ENCODE data around the gene REV1.
"Not testable (repeated sequence)": the region's sequence is repeated elsewhere in the genome, so short reads cannot be mapped to it uniquely, and the experiment has no call there.

Gene REV1

DNA sequence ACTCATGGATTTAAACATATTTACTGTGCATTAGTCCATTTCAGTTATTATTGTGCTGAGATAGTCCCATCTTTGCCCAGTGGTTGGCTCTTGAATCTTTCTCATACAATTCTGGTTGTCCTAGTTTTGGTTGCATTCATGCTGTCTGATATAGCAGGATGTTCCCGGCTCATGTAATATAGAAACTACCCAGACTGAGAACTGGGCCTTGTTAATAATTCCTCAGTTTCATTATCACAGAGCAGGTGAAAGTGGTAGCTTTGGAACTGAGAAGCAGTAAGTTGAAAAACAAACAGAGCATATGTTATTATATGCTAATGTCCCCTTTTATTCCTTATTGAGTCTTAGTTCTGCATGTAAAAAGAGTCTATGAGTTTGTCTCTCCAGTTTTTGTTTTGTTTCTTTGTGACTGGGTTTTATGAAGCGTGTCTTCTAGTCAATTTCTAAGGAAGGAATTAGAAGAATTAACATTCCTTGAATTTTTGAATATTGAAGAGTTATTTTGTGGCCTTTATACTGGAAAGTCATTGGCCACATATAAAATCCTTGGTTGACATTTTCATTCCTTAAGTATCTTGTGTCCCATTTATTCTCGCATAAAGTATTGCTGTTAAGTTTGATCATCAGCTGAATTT, 109.3 kb downstream of the REV1 start:
- in situ Hi-C loops (cut with HindIII; ENCODE audit: low sequenced_read_pairs) = no loop called here
- TF ChIP-seq, protein P1, sequence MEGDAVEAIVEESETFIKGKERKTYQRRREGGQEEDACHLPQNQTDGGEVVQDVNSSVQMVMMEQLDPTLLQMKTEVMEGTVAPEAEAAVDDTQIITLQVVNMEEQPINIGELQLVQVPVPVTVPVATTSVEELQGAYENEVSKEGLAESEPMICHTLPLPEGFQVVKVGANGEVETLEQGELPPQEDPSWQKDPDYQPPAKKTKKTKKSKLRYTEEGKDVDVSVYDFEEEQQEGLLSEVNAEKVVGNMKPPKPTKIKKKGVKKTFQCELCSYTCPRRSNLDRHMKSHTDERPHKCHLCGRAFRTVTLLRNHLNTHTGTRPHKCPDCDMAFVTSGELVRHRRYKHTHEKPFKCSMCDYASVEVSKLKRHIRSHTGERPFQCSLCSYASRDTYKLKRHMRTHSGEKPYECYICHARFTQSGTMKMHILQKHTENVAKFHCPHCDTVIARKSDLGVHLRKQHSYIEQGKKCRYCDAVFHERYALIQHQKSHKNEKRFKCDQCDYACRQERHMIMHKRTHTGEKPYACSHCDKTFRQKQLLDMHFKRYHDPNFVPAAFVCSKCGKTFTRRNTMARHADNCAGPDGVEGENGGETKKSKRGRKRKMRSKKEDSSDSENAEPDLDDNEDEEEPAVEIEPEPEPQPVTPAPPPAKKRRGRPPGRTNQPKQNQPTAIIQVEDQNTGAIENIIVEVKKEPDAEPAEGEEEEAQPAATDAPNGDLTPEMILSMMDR (IDR thresholded peaks at IDR 0.05; ENCODE audit: low read depth, low read length, missing control alignments) = no peak
- no peak overlapping the region for H3K4me3 ChIP-seq (ENCODE audit: low read depth, low read length)
- DNase-seq (ENCODE audit: low read depth) = no peak

DNA sequence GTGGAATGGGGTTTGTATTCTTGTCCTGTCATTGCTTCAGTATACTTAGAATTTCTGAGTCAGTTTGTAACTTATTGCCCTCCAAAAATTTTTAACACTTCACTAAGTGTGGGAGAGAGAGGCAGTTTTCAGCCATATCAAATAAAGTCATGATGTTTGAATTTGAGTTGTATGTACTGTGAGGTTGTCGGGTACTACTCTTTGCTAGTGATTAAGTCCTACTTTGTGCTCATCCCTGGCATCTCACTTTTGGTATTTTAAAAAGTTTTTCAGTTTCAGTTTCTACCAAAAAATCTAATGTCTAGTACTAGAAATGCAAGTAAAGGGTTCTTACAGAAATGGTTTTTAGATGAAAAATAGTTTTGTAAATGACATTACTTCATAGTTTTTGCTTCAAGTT, 111.9 kb downstream of the REV1 start:
- in situ Hi-C loops (cut with HindIII; ENCODE audit: low sequenced_read_pairs) = no loop called here
- TF ChIP-seq, protein P1 (IDR thresholded peaks at IDR 0.05; ENCODE audit: low read depth, low read length, missing control alignments) = no peak
- no peak overlapping the region for H3K4me3 ChIP-seq (ENCODE audit: low read depth, low read length)
- DNase-seq (ENCODE audit: low read depth) = no peak

- no peak overlapping the region for H3K4me3 ChIP-seq (ENCODE audit: low read depth, low read length)
- DNase-seq (ENCODE audit: low read depth) = no peak
- TF ChIP-seq, protein P1 (IDR thresholded peaks at IDR 0.05; ENCODE audit: low read depth, low read length, missing control alignments) = no peak
- in situ Hi-C loops (cut with HindIII; ENCODE audit: low sequenced_read_pairs) = no loop called here
Observed at GRCh38 chr2:99376254-99376864, 113.5 kb downstream of the REV1 start.

GRCh38 chr2:99374747-99375146, 115.1 kb downstream of the REV1 start:
- H3K4me3 ChIP-seq (ENCODE audit: low read depth, low read length) = no peak overlapping the region
- in situ Hi-C loops (cut with HindIII; ENCODE audit: low sequenced_read_pairs) = no loop called here
- no peak for DNase-seq (ENCODE audit: low read depth)

DNA sequence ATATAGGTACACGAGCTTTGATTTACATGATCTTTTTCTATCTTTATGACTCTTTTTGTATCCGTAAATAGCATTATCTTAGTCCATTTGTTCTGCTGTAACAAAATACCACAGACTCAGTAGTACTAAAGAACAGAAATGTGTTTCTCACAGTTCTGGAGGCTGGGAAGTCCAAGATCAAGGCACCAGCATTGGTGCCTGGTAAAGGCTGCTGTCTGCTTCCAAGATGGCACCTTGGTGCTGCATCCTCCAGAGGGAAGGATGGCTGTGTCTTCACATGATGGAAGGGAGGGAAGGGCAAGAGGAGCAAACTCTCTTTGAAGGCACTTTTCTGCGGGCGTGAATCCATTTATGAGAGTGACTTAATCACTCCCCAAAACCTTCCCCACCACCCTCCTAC, 116.7 kb downstream of the REV1 start:
- no peak overlapping the region for H3K4me3 ChIP-seq (ENCODE audit: low read depth, low read length)
- DNase-seq (ENCODE audit: low read depth) = no peak
- TF ChIP-seq, protein P1 (IDR thresholded peaks at IDR 0.05; ENCODE audit: low read depth, low read length, missing control alignments) = no peak
- in situ Hi-C loops (cut with HindIII; ENCODE audit: low sequenced_read_pairs) = no loop called here

More at GRCh38 chr2:99374747-99375146, 115.1 kb downstream of the REV1 start:
- TF ChIP-seq, protein P1 (IDR thresholded peaks at IDR 0.05; ENCODE audit: low read depth, low read length, missing control alignments) = no peak

DNA sequence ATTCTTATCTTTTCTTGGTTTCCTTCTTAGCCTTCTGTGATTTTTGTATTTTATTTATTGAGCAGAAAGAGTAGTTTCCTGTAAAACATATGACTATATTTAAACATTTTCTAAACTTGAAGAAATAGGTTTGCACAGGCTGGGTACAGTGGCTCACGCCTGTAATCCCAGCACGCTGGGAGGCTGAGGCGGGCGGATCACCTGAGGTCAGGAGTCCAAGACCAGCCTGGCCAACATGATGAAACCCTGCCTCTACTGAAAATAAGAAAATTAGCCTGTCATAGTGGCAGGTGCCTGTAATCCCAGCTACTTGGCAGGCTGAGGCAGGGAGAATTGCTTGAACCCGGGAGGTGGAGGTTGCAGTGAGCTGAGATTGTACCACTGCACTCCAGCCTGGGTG, 121.0 kb downstream of the REV1 start:
- DNase-seq (ENCODE audit: low read depth); H3K4me3 ChIP-seq (ENCODE audit: low read depth, low read length); in situ Hi-C loops (cut with HindIII; ENCODE audit: low sequenced_read_pairs): not testable (repeated sequence)

- in situ Hi-C loops (cut with HindIII; ENCODE audit: low sequenced_read_pairs) = no loop called here
- H3K4me3 ChIP-seq (ENCODE audit: low read depth, low read length) = no peak overlapping the region
- no peak for DNase-seq (ENCODE audit: low read depth)
- TF ChIP-seq, protein P1 (IDR thresholded peaks at IDR 0.05; ENCODE audit: low read depth, low read length, missing control alignments) = no peak
Observed at GRCh38 chr2:99365661-99366060, 124.2 kb downstream of the REV1 start.

Measured in astrocyte of the cerebellum (primary cell).